ENCODE data around the gene AMELX. TPM values are rescaled to one million over a fixed set of nuclear protein-coding genes. Genes with fewer than 3 reads are reported as not detected.

Gene AMELX
- total RNA-seq, 4 donors from 2014 or later: not detected

Small RNA genes lying within 50 kb of the gene (microRNA-seq; reads per million reads assigned to microRNA genes)
- gene MIR548AX: 7.0 reads per million, percentile 18 among the genes with 10 or more reads in this experiment

Small RNA genes lying within 50 kb of the gene (small RNA-seq; reads per million reads assigned to genes)
- not detected for gene MIR548AX

Other genes with a start within 250 kb of the AMELX start
- gene HCCS, start 182.1 kb upstream of the AMELX start, total RNA-seq: 10 to 100 TPM in 2 of 4 donors, 1 to 10 TPM in 2; 5.8 to 12.5 (median 9.8) TPM